ENCODE measurements around the gene VAPA. TPM values are rescaled to one million over a fixed set of nuclear protein-coding genes. Genes with fewer than 3 reads are reported as not detected.

The VAPA gene, protein sequence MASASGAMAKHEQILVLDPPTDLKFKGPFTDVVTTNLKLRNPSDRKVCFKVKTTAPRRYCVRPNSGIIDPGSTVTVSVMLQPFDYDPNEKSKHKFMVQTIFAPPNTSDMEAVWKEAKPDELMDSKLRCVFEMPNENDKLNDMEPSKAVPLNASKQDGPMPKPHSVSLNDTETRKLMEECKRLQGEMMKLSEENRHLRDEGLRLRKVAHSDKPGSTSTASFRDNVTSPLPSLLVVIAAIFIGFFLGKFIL
- total RNA-seq = 100 to 1,000 TPM; 208 to 233 (median 221) TPM

DNA sequence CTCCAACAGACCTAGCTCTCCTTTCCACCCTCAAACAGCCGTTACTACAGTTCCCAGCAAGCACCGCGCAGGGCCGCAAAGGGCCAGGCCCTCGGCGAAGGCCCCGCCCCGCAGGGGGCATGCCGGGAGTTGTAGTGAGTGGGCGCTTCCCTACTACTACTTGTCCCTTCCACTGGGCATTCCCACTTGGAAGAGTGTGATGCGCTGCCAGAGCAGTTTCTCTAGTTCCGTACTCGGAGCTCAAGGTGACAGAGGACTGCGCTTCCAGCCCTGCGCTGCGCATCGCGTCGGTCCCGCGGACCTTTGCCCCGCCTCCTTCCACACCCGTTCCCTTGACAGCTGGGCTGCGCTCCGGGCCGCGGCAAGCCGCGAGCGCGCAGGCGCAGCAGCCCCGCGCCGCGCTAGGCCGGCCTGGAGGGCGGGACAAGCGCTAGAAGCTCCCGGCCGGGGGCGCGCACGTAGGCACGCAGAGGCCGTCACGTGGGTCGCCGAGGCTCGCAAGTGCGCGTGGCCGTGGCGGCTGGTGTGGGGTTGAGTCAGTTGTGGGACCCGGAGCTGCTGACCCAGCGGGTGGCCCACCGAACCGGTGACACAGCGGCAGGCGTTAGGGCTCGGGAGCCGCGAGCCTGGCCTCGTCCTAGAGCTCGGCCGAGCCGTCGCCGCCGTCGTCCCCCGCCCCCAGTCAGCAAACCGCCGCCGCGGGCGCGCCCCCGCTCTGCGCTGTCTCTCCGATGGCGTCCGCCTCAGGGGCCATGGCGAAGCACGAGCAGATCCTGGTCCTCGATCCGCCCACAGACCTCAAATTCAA is at the start of gene VAPA:
VAPA (plus strand) TSS at position 491 of the 808 bp plus-strand sequence; CDS start at position 732, 241 bp downstream.
- peak; percentile 96 to 98 for TF ChIP-seq POLR2A (IDR thresholded peaks at IDR 0.05)
- peak; percentile 29 to 98 for TF ChIP-seq EP300 (IDR thresholded peaks at IDR 0.05)
- TF ChIP-seq, protein P1, sequence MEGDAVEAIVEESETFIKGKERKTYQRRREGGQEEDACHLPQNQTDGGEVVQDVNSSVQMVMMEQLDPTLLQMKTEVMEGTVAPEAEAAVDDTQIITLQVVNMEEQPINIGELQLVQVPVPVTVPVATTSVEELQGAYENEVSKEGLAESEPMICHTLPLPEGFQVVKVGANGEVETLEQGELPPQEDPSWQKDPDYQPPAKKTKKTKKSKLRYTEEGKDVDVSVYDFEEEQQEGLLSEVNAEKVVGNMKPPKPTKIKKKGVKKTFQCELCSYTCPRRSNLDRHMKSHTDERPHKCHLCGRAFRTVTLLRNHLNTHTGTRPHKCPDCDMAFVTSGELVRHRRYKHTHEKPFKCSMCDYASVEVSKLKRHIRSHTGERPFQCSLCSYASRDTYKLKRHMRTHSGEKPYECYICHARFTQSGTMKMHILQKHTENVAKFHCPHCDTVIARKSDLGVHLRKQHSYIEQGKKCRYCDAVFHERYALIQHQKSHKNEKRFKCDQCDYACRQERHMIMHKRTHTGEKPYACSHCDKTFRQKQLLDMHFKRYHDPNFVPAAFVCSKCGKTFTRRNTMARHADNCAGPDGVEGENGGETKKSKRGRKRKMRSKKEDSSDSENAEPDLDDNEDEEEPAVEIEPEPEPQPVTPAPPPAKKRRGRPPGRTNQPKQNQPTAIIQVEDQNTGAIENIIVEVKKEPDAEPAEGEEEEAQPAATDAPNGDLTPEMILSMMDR (IDR thresholded peaks at IDR 0.05) = peak in 1 of 5 experiments; percentile 42
- peak; percentile 87 to 88 for DNase-seq (ENCODE audit: low spot score in 2 of 2)
- 0 to 1% methylated on average over 32 to 36 of the region's 87 CpGs for WGBS, 2 donors
- Histone ChIP-seq H3K27ac (peak within 1 kb of the TSS; percentile 97 to 100 (median 100)), H3K9me3 (no peaks in the 10 kb centered on the region), H3K4me1 (peaks cover 0 to 40% (median 34%) of the 10 kb centered on the region in 4 donors), H3K36me3 (no peaks in the 10 kb centered on the region), H3K4me3 (peak within 1 kb of the TSS; percentile 89 to 98 (median 98)), H3K27me3 (no peaks in the 10 kb centered on the region)

GRCh38 chr18:9865764-9866490 is 47.9 kb upstream of the VAPA start:
- 93 to 96% methylated on average over 7 of the region's 7 CpGs for WGBS, 2 donors
- Histone ChIP-seq H3K36me3 (peaks cover 0 to 3% (median 0%) of the 10 kb centered on the region in 3 donors), H3K4me1 (peaks cover 0 to 6% (median 0%) of the 10 kb centered on the region in 4 donors), H3K27me3 (no peaks in the 10 kb centered on the region), H3K27ac (no peak overlapping the region), H3K9me3 (peaks cover 0 to 17% (median 0%) of the 10 kb centered on the region in 4 donors), H3K4me3 (no peak overlapping the region)
- DNase-seq (ENCODE audit: low spot score in 2 of 2) = no peak
- TF ChIP-seq POLR2A (IDR thresholded peaks at IDR 0.05) (no peak), EP300 (IDR thresholded peaks at IDR 0.05) (no peak)
- TF ChIP-seq, protein P1 (IDR thresholded peaks at IDR 0.05) = no peak

- Histone ChIP-seq H3K4me3 (no peak overlapping the region), H3K27ac (no peak overlapping the region), H3K36me3 (peaks cover 0 to 3% (median 0%) of the 10 kb centered on the region in 3 donors), H3K4me1 (peaks cover 0 to 6% (median 0%) of the 10 kb centered on the region in 4 donors), H3K27me3 (no peaks in the 10 kb centered on the region), H3K9me3 (peaks cover 0 to 17% (median 0%) of the 10 kb centered on the region in 4 donors)
- TF ChIP-seq EP300 (IDR thresholded peaks at IDR 0.05) (no peak), POLR2A (IDR thresholded peaks at IDR 0.05) (no peak)
- TF ChIP-seq, protein P1 (IDR thresholded peaks at IDR 0.05) = no peak
- WGBS, 2 donors = 86 to 100% methylated on average over 3 of the region's 3 CpGs
- no peak for DNase-seq (ENCODE audit: low spot score in 2 of 2)
Observed at GRCh38 chr18:9866627-9867026, 47.2 kb upstream of the VAPA start.

GRCh38 chr18:9867071-9867594 is 46.7 kb upstream of the VAPA start:
- Histone ChIP-seq H3K27me3 (no peaks in the 10 kb centered on the region), H3K9me3 (peaks cover 0 to 17% (median 0%) of the 10 kb centered on the region in 4 donors), H3K4me1 (peaks cover 0 to 6% (median 0%) of the 10 kb centered on the region in 4 donors), H3K36me3 (peaks cover 0 to 3% (median 0%) of the 10 kb centered on the region in 3 donors), H3K27ac (no peak overlapping the region), H3K4me3 (no peak overlapping the region)
- TF ChIP-seq, protein P1 (IDR thresholded peaks at IDR 0.05) = no peak
- DNase-seq (ENCODE audit: low spot score in 2 of 2) = no peak
- 88 to 91% methylated on average over 4 of the region's 4 CpGs for WGBS, 2 donors
